Measurements from ENCODE around the gene OGT.
"Not testable (repeated sequence)": the region's sequence is repeated elsewhere in the genome, so short reads cannot be mapped to it uniquely, and the experiment has no call there.

OGT gene

DNA sequence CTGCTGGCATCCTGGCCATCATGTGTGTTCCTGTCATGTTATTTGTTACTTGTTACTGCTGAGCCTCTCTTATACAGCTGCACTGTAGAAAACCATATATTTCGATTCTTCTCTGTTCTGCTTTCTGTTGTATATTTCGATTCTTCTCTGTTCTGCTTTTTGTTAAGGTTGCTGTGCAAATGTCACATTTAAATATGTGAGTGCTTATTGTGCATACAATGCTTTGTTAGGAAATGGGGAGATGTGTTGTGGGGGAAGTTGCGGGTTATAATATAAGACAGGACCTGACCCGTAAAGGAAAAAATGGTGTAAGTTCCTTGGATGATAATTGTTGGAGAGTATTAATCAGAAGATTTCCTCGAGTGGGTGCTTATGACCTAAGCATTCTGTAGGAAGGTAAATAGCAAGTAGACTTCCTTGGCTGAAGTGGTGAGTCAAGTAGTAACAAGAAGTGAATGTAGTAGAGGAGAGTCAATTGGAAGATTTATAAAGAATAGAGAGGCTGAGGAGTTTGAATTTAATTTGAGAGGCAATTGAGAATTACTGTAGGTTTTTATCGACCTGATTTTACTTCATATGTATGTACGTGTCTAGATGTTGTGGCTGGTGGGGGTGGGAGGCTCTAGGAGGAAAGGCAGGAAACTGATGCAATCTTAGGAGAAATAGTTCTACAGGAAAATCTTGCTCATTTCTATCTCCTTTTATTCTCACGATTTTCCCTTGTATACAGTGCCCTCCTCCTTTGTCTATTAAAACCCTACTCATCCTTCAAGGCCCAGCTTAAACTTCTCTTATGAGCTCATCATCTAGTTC is 8.5 kb downstream of the OGT start:
- no peak for DNase-seq

DNA sequence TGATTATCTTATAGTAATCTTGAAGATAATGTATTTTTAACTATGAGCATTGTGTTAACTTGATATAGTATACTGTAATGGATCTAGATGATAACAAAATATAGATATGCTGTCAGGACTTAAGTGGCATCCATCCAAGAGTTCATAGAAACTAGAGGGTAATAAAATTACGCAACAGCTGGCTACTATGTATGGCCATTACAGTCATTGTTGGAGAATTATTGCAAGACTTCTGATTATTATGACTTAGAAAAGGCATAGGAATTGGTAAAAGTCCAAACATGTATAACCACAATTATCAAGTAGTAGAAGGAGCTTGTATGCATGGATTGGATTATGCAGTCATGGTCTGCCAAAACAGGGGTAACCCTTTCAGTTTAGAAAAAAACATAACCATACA is 9.5 kb downstream of the OGT start:
- no peak for DNase-seq

DNA sequence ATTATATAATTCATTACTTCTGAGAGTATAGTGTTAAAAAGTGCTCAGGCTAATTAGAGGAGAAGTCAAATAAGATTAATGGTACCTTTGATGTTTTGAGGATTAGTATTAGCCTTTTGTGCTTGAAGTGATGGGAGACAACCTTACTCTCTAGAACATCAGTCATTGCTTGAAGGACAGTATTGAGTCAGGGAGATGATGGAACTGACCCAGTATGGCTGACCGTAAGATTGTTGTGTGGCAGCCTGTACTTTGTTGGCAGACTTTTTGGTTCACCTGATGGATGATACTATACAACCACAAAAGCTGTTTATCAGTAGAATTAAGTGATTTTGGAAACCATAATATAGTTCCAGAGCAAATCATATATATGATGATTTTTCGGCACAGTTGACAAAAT is 9.9 kb downstream of the OGT start:
- no peak for DNase-seq

DNA sequence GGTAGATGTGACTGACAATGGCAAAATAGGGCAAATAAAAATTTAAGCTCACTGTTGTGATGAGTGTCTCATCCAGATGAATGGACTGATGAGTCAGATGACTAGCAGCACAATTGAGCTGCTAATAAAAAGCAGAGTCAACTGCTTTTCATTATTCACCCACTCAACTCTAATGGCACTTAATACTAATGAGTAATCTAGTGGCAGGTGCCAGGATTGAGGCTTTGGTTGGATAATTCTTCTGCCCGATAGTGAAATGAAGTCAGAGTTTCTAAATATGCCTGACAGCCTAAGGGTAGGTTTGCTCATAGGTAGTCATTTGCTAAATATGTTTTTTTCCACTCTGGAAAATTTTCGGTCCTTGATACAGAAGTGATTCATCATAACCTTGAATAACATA is 10.4 kb downstream of the OGT start:
- no peak for DNase-seq

DNA sequence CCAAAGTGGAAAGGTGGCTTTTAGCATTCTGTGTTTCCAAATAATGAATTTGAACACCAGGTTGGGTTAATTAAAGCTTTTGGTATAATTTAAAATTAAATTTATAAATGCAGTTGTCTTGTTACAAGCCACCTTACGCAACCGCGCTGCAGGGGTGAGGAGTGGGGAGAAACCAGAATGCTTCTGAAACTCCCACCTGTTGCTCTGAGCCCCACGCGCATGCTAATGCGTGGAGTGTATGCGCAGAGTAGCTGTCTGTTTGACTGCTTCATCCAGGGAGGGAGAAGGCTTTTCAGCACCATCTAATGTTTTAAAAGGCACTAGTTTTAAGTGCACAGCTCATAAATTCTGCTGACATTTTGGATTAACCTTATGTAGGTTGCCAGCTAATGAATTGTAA is 12.5 kb downstream of the OGT start:
- DNase-seq = no peak

DNA sequence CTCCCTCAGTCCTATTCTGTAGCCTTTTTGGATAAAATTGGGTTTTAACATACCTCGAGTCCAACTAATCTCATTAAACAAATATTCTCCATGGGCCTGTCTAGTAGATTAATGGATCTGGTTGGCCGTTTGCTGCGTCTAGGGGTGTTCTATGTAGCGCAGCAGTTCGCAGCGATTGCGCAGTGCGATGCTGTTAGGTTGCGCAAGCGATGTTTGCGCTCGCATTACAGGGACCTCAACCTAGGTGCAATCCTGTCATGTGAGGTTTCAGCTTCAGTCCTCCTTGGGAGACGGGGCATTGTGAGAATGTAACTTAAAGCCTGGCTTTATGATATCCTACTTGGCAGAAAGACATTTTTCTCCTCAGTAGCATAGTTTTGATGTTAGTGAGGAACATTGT is 14.0 kb downstream of the OGT start:
- DNase-seq = no peak

DNA sequence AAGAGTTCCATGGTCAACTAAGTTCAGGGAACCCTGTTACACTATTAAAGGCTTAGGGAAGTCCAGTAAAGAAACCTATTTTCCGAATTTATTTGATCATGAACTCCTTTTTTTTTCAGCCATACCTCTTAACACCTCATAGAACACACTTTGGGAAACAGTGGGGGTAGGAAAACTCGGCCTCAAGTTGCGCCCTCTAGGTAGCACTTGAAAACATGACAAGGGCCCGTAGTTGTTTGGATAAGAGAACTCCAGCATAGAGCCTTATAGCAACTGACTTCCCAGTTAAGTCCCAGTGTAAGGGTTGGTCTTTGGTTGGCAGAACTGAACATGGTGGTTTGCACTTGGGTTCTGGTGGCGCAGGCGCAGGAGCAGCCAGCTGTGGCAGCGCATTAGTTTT is 14.4 kb downstream of the OGT start:
- no peak for DNase-seq

DNA sequence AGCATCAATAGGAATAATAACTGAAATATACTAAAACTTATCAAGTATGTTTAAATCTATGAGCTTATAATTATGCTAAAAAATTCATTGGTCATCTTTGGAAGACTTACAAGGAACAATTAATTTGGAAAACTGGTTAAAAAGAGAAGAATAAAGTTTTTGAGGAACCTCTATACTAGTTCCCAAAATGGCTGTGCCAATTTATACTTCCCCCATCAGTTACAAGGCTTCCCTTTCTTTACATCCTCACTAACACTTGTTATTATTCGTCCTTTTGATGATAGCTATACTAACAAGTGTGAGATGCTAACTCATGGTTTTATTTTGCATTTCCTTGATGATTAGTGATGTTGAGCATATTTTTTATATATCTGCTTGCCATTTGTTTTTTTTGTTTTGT is 17.1 kb downstream of the OGT start:
- no peak for DNase-seq

DNA sequence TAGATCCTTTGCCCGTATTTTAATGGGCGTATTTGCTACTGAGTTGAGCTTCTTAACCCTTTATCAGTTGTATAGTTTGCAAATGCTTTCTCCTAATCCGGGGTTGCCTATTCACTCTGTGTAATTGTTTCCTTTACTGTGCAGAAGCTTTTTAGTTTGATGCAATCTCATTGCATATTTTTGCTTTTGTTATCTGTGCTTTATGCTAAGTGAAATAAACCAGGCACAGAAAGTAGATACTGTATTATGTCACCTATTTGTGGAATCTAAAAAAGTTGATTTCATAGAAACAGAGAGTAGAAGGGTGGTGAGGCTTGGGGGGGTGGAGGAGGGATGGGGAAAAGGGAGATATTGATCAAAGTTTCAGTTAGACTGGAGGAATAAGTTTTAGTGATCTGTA is 17.7 kb downstream of the OGT start:
- DNase-seq = no peak

DNA sequence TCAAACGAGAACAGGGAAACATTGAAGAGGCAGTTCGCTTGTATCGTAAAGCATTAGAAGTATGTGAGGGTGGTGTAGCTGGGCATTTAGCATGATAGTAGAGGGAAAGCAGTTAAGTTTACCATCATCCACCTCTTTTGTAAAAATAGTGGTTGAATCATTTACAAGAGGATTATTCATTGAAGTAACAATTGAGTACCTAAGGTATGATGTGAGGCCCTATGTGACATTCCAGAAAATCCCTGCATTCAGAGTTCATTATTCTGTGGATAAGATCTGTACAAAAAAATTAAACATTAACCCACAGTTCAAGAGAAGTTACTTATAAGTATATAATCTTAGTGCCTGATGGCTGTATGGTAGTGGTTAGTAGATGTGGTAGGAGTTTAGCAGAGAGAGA is 23.1 kb downstream of the OGT start:
- DNase-seq = no peak

DNA sequence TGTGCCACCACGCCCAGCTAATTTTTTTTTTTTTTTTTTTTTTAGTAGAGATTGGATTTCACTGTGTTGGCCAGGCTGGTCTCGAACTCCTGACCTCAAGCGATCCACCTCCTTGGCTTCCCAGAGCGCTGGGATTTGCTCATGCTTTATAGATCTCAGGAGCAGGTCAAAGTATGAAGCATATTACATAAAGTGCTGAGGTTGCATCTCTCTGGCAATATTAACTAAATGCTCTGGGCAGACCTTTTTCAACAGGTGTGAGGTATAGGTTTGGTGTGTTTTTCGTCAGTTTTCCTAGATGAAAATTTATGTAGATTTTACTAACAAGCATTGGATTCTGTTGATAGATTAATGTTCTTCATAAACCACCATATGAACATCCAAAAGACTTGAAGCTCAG is 26.0 kb downstream of the OGT start:
- no peak for DNase-seq

DNA sequence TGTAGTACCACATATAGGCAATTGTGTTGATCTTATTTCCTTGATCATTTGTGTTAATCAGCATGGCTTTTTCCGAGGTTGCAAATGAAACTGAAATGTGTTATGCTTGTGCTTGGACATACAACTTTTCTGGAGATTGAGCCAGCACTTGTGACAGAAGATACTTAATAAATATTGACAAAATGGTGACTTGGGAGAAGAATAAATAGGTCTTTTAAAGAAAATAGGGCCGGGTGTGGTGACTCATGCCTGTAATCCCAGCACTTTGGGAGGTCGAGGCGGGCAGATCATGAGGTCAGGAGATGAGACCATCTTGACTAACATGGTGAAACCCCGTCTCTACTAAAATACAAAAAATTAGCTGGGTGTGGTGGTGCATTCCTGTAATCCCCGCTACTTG is 26.9 kb downstream of the OGT start:
- DNase-seq = not testable (repeated sequence)

DNA sequence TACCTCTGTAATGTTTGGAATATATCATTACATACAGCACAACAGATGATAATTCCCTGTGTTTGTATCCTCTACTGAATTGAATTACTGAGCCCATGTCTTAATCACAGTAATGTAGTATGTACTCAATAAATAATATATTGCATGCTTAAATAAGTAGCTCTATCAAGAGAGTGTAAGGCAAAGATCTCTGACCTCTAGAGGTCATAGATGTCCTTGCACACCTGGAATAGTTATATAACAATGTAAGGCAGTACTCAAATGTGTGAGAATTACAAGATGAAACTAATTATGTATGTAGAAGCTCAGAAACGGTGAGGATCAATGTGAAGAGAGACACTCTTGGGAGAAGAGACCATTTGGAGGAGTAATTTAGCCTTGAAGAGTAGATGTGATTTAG is 31.0 kb downstream of the OGT start:
- DNase-seq = no peak

DNA sequence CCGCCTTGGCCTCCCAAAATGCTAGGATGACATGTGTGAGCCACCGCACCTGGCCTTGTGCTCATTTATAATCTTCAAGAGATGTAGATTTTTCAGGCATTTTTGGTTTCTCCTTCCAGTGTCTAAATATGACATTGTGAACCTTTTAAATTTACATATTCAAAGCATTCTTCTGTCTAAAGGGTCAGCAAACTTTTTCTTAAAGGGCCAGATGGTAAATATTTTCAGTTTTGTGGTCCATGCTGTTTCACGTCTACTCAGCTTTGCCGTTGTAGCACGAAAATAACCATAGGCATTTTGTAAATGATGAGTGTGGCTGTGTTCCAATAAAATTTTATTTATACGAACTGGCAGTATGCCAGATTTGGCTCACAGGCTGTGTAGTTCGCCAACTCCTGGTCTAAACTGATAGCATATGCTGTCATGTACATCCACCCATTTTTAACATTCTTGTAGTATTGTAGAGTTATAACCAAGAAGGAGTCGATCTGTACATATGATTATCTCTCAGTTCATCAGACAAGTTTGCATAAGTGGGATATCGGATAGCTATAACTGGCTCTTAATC is 32.7 kb downstream of the OGT start:
- DNase-seq = no peak

DNA sequence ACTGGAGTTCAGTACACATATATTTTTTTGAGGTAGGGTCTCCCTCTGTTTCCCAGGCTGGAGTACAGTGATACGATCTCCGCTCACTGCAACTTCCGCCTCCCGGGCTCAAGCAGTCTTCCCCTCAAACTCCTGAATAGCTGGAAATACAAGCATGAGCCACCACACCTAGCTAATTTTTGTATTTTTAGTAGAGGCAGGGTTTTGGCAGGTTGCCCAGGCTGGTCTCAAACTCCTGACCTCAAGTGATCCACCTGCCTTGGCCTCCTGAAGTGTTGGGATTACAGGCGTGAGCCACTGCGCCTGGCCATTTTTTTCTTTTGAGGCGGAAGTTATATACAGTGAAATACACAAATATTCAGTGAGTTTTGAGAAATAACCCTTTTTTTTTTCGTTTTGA is 38.5 kb downstream of the OGT start:
- DNase-seq = not testable (repeated sequence)

DNA sequence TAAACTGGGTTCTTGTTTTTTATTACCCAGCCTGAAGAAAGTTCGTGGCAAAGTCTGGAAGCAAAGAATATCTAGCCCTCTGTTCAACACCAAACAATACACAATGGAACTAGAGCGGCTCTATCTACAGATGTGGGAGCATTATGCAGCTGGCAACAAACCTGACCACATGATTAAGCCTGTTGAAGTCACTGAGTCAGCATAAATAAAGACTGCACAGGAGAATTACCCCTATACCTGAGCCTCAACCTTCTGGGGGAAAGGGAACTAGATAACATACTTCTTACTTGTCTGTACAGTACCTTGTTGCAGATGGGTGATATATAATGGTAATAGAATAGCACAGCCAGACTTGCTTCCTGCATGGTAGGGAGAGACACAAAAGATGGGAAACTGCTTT is 40.7 kb downstream of the OGT start:
- DNase-seq = no peak

DNA sequence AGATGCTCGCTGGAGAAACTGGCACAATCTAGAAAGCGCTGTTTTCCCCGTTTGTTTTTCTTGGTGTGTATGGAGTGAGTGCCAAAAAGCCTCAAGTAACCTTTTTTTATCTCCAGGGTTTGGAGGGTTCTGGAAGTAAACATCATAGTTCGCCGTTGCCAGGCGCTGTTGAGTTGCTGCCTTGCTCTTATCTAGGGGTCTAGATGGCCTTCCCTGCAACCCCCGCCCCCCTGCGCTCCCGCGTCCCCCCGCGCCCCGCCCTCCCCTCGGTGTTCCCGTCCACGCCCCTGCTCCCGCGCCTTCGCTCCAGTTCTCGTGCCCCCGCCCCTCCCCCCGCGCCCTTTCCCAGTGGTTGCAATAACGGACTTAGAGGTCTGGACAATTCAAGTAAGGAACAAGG is 44.8 kb downstream of the OGT start:
- no peak for DNase-seq

DNA sequence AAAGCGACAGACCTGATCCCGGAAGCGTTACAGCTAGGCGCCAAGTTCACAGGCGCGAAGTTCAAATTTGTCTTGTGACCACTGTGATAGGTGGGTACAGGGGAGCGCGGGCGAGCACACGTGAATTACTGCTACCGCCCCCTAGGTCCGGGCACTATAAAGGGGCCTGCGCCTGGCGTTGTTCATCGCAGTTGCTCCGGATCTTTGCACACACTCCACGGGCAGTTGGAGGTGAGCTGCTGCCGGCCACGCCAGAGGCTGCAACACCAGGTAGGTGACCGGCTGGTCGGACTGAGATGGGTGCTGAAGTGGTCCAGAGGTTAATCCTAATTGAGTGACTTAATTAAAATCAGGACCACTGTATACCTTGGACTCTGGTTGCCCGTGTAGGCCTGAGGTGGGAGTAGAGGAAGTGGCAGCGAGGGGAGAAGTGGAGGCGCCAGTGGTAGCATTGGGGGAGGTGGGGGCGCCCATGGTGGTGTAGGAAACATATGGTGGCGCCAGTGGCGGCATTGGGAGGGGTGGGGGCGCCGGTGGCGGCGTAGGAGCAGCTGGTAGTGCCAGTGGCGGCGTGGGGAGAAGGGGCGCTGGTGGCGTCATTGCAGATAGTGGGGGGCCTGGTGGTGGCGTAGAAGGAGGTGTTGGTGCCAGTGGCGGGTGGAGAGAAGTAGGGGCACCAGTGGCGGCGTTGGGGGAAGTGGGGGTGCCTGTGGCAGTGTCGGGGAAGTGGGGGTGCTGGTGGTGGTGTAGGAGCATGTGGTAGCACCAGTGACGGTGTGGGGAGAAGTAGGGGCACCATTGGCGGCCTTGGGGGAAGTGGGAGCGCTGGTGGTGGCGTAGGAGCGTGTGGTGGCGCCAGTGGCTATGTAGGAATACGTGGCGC is 45.6 kb downstream of the OGT start, which contains the start of gene GCNA:
TSS of gene GCNA (plus strand) at position 185 of the 883 bp plus-strand sequence. CDS start 2,385 bp downstream, outside the sequence.
- DNase-seq = no peak

DNA sequence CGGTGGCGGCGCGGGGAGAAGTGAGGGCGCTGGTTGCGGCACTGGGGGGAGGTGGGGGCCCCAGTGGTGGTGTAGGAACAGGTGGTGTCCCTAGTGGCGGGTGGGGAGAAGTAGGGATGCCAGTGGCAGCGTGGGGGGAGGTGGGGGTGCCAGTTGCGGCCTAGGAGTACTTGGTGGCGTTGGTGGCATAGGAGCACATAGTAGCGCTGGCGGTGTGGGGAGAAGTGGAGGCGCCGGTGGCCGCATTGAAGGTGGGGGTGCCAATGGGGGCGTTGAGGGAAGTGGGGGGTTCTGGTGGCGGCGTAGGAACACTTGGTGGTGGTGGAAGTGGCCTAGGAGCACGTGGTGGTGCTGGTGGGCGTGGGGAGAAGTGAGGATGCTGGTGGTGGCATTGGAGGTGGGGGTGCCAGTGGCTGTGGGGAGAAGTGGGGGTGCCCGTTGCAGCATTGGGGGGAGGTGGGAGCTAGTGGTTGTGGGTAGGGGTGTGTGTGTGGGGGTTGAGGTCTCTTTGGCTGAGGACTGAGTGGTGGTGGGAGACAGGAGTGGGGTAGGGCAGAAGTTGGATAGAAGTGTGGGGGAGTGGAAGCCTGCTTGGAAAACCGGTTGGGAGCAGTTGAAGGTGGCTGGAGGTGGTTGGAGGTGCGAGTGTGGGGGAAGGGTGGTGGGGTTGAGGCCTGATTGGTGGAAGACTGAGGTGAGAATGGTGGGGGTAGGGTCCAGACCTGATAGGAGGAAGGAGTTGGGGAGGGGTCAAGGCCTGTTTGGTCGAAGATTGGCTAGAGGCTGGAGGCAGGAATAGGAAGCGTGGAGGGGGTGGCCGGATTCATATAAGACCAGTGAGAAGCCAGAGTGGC is 46.5 kb downstream of the OGT start:
- DNase-seq = no peak

DNA sequence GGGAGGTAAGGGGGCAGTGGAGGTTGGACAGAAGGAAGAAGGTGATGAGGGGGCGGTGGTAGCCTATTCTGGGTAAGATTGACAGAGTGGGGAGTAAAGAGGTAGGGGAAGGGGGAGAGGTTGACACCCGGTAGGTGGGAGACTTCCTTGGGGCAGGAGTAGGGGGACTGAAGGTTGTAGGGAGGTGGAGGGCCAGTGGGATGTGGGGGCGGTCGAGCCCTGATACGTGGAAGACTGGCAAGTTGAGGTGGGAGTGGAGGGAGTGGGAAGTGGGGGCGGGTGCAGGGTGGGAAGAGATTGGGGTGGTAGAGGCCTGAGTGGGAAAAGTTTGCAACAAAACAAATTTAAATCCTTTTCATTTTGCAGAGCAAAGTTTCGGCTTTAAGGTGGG is 47.1 kb downstream of the OGT start:
- no peak for DNase-seq

DNA sequence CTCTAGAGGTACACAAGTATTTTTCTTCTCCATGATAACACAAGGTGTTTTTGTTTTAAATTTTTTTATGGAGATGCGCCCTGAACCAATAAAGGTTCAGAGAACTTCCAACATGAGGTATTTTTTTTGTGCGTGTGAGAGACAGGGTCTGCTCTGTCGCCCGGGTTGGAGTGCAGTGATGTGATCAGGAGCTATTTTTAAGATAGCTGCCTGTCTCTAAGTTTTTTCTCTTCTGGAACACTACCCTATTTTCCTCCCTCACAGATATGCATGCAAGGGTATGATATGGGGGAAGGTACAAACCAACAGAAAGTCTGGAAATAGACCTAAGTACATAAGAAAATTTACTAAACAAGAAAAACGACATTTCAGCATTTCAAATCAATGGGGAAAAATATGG is 48.3 kb downstream of the OGT start:
- DNase-seq = no peak

DNA sequence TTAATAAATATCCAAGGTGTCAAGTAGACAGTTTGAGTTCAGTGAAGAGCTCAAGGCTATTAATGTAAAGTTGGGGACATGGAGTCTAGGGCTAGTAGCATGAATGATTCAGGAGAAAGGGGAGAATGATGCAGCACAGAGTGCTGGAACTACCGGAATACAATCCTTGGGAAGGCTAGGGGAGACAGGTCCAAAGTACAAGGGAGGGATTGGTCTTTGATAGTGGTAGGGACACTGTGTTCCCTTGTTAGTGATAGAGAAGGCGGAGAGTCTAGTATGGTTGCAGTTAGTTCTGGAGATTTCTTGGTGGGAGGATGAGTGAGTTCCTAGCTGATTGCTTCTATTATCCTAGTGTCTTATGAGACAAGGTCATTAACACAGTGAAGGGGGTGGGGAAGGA is 54.0 kb downstream of the OGT start:
- DNase-seq = no peak

DNA sequence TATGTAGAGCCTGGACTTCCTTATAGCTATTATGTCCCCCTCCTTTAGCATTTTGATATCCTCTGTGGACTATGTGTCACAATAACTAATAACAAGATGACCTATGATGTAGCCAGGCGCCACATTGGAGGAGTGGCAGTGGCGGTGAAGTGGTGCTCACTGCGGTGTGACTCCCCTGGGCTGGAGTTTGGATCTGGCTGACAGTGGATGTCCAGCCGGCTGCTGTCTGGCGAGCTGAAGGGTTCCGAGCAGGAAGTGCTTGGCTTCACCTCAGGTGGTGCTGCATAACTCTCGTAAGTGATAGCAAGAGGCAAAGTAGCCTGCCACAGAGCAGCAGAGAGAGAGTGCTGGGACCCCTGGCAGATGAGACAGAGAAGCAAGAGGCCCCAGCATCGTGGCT is 60.3 kb downstream of the OGT start:
- DNase-seq = not testable (repeated sequence)
